Fibroblast of the conjunctiva (primary cell): ENCODE results near the gene DCBLD2.
"Not testable (repeated sequence)": the region's sequence is repeated elsewhere in the genome, so short reads cannot be mapped to it uniquely, and the experiment has no call there.

Experiments
- DNase-seq: peaks from one replicate; pipeline ENCODE4 v3.0.0-alpha.2; 2010; ENCODE audit warnings: low read depth

DCBLD2 gene

DNA sequence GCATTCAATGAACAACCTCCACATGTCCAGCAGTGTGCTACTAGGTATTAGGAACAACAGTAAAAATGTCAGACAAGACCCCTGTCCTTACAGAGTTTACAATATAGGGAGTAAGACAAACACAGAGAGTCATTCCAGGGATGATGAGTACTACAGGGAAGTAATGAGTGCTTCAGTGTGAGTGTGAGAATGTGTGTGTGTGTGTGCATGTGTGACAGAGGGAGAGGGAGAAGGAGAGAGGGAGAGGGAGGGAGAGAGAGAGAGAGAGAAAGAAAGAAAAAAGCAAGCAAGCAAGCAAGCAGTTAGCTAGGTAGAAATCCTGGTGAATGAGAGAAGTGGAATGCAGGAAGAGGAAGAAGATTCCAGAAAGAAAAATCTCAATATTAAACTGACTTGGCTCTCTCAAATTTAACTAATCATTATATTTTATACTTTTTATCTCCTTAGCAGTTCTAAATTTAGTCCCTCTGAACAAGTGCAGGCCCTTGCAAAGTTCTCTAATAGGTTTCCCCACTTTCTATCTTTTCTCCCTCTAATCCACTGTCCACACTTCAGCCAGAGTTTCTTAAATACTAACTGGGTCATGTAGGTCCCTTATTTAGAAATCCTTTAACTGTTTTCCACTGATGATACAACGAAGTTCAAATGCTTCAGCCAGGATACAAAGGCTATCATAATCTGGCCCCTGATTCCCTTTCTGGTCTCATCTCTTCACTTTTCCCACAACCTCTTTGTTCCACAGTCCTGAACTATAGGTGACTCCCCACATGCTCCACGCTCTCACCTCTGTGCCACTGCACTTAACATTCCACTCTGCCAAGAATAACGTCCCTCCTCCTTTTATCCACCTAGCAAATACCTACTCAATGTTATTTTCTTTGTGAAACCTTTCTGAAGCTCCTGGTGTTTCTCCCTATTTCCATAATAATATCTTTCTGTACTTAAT is 10.3 kb downstream of the DCBLD2 start:
- DNase-seq, result no peak

DNA sequence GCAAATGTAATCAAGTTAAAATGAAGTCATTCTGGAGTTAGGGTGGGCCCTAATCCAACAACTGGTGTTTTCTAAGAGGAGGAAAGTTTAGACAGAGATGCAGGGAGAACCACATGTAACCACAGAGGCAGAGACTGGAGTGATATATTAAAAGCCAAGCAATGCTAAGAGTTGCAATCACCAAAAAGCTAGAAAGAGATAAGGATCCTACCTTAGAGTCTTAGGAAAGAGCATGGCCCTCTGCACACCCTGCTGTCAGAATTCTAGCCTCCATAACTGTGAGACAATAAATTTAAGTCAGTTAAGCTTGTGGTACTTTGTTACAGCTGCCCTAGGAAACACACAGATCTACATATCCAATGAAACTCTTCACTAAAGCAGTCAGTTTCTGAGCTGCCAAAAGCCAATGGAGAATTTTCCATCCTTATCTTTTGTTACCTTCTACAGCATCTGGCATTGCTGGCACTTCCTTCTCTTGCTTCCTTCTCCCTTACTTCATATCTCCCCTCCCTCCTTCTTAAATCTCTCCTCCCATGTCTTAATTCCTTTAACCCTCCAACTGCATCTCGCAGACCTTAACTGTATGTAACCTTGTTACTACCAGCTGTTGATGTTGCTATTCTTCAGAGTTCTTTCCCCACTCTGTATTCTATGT is 11.2 kb downstream of the DCBLD2 start:
- no peak for DNase-seq

DNA sequence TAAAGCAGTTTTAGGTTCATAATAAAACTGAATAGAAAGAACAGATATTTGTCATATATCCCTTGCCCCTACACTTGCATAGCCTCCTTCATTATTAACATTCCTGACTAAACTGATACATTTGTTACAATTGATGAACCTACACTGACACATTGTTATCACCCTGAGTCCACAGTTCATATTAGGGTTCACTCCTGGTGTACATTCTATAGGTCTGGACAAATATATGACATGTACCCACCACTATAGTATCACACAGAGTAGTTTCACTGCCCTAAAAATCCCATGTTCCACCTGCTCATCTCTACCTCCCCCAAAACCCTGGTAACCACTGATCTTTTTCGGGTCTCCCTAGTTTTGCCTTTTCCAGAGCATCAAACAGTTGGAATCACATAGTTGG is 13.8 kb downstream of the DCBLD2 start:
- DNase-seq, result no peak

DNA sequence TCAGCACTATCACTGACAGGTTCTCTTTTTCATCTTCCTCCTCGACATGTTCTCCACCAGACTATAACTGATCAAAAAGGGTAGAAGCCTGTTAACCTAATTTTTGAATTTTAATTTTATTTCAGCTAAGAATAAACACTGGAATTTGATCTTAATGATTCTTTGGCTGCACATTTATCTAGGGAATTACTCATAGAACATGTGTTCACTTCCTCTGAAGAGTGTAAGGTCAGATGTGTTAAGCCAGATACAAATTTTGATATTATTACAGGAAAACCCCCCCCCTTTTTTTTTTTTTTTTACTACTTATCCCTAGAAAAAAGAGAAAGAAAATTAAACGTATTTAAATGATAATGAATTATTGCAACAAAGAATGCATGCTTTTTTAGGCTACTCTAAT is 15.0 kb downstream of the DCBLD2 start:
- DNase-seq, result no peak

DNA sequence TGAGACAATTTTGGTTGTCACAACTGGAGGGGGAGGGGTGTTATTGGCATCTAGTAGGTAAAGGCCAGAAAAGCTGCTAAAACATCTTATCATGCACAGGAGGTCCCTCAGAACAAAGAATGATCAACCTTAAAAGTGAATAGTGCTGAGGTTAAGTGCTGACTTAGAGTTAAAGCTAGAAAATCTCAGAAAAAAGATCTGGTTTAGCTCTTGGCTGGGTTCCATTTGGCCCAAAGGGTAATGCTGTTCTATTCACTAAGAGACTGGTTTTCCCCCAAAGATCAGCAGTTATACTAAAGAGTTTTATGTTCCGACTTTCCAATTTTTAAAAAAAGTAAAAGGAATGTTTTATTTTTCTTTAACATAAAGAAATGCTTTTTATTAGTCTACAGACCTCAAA is 15.6 kb downstream of the DCBLD2 start:
- no peak for DNase-seq

DNA sequence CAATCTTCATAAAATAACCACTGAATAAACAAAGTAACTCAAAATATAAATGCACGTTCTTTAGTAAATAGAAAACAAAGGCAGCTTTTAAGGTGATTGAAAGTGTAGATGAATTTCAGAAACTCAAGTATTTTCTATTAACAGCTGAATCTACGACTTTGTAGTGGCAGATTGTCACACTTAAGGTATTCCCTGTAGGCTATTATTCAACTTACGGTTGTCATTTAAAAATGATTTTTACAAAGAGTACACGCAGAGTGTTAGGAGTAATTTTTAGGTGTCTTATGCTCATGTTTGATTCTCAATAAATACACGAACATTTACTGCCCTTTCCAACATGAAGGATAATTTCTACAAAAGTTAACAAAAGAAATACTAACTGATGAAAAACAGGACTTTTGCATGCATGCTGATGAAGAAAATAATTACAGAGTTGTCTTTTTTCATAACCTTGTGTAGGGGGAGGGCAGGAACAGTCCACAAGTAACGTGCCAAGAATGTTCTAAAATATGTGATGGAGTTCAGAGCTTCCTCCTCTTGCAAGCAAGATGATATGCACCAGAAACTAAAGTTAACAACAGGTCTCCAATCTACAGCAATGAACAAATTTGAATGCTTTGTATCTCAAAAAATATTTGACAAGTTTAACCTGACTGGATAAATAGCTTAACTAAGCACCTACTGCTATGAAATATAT is 16.7 kb downstream of the DCBLD2 start:
- peak; percentile 32 for DNase-seq

DNA sequence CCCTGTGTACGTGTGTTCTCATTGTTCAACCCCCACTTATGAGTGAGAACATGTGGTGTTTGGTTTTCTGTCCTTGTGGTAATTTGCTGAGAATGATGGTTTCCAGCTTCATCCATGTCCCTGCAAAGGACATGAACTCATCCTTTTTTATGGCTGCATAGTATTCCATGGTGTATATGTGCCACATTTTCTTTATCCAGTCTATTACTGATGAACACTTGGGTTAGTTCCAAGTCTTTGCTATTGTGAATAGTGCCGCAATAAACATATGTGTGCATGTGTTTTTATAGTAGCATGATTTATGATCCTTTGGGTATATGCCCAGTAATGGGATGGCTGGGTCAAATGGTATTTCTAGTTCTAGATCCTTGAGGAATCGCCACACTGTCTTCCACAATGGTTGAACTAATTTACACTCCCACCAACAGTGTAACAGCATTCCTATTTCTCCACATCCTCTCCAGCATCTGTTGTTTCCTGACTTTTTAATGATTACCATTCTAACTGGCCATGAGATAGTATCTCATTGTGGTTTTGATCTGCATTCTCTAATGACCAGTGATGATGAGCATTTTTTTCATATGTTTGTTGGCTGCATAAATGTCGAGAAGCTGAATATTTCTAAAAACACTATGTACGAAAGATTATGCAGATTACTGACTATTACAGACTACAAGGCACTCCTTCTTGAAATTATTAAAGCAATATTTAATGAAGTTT is 18.7 kb downstream of the DCBLD2 start:
- DNase-seq, result not testable (repeated sequence)

DNA sequence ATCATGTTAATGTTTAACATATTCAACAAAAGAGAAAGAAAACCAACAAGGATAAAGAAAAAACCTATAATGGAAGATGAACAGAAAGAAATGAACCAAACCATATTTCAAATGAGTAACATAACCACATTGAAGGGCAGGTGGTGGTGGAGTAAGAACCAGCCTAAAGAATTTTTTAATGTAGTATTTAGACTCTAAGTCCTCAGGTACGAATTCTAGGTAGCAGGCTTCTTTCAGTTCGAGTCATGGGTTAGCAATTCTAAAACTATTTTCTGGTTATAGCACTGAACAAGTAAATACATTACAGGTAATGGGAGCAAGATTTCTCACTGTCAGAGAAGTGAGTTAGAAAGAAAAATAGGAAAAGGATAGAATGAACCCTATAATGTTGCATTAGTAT is 24.4 kb downstream of the DCBLD2 start:
- DNase-seq, result no peak

DNA sequence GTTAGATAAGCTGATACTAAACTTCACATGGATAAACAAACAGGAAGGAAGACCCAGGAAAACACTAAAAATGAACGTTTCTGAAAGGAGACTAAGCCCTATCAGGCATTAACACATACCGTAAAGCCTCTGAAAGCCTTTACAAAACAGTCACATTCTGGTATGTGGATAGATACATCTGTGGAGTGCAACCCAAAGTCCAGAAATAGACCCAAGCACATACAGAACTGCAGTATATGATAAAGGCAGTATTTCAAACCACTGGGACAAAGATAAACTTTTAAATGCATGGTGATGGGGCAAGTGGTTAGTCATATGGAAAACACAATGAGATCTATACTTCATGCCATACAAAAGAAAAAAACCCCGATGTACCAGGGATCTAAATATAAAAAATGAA is 26.0 kb downstream of the DCBLD2 start:
- DNase-seq, result no peak

DNA sequence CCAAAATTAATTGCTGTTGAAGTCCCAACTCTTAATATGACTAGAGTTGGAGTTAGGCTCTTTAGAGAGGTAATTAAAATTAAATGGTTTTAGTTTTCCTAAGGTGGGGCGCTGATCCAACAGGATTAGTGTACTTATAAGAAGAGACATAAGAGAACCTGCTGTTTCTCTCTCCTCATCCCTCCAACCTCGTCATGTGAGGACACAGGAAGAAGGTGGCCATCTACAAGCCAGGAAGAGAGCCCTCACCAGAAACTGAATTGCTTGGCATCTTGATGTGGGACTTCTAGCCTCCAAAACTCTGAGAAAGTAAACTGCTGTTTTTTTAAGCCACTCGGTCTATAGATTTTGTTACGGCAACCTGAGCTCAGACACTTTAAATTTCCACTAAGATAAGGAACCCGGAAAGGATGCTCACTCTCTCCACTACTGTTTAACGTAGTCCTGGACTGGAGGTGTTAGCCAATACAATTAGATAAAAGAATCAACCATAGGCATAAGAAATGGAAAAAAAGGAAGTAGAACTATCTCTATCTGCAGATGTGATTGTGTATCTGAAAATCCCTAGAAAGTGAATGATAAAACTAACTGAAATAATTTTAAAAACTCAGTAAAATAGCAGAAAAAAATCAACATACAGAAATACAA is 26.8 kb downstream of the DCBLD2 start:
- no peak for DNase-seq

DNA sequence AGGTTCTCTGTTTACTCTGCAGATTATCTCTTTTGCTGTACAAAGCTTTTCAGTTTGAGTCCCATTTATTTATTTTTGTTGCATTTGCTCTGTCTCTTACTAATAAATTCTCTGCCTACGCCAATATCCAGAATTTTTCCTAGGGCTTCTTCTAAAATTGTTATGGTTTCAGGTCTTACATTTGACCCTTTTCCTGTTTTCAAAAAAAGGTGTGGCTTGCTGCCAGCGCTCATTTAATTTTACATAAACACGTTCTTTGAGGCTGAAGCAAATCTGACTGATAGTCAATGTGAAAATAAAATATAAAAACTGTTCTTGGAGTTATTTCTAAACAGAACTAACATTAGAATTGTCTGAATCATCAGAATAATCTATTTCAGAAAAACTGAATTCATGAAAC is 32.1 kb downstream of the DCBLD2 start:
- DNase-seq, result no peak

DNA sequence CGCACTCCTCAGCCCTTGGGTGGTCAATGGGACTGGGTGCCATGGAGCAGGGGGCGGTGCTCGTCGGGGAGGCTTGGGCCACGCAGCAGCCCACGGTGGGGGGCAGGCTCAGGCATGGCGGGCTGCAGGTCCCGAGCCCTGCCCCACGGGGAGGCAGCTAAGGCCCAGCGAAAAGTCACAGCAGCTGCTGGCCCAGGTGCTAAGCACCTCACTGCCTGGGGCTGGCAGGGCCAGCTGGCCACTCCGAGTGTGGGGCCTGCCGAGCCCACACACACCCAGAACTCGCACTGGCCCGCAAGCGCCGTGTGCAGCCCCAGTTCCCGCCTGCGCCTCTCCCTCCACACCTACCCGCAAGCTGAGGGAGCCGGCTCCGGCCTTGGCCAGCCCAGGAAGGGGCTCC is 43.5 kb downstream of the DCBLD2 start:
- DNase-seq, result not testable (repeated sequence)

DNA sequence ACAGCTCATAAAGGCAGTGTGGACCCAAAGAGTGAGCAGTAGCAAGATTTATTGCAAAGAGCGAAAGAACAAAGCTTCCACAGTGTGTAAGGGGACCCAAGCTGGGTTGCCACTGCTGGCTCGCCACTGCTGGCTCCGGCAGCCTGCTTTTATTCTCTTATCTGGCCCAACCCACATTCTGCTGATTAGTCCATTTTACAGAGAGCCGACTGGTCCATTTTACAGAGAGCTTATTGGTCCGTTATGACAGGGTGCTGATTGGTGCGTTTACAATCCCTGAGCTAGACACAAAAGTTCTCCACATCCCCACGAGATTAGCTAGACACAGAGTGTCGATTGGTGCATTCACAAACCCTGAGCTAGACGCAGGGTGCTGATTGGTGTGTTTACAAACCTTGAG is 44.2 kb downstream of the DCBLD2 start:
- DNase-seq, result not testable (repeated sequence)

DNA sequence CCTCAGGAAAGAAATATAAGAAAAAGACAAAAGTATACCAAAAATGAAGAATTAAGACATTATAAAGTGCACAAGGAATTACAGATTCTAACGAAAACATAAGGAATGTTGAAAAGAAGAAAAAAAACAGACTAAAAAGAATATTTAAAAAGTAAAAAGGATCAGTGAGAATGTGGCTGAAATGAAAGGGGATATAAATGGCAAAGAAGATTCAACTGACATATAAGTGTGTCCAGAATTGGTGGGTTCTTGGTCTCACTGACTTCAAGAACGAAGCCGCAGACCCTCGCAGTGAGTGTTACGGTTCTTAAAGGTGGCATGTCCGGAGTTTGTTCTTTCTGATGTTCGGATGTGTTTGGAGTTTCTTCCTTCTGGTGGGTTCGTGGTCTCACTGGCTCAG is 44.8 kb downstream of the DCBLD2 start:
- no peak for DNase-seq

DNA sequence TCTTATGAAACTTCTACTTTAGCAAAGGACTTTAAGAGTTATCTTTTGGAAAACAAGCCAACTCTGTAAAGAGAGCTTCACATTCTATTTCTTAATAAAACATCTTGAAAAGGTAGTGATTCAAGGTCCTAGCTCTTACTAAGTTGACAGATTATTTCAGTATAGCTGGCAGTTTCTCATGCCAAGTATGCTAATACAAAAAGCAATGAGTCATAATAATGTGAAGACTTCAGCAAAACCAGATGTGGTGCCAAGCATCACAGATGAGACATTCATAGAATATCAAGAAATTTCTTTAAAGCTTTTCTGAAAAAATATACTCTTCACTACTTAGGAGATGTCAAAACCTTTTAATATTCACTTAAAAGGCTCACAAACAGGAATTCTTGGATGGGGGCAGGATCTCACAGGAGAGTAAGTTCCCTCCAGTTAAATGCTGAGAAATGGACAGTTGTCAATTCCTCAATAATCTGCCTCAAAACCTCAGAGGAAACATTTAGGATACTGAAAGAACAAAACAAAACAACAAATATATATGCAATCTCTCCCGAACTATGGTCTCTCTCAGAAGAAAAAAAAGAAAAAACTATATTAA is 45.6 kb downstream of the DCBLD2 start:
- DNase-seq, result peak; percentile 89

DNA sequence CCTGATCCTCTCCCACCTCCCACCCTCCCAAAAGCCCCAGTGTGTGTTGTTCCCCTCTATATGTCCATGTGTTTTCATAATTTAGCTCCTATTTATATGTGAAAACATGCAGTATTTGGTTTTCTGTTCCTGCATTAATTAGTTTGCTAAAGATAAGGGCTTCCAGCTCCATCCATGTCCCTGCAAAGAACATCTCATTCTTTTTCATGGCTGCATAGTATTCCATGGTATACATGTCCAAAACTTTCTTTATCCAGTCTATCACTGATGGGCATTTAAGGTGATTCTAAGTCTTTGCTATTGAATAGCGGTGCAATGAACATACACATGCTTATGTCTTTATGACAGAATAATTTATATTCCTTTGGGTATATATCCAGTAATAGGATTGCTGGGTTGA is 53.4 kb downstream of the DCBLD2 start:
- DNase-seq, result no peak

DNA sequence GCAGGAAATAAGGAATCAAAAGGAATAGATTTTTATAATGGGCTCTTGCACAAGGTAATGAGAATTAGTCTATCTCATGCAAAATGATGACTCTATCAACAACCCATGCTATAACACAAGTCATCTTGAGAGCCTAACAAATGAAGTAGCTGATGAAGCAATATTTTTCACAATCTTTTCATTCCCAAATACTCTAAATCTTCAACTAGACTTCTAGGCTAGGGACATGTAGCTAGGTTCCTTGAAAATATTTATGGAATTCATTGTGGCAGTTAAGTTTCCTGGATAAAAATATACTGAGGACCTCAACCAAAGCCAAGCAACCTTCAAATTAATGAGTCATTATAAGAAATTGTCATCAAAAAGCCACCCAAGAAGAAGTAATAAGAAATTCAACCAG is 55.4 kb downstream of the DCBLD2 start:
- DNase-seq, result no peak

DNA sequence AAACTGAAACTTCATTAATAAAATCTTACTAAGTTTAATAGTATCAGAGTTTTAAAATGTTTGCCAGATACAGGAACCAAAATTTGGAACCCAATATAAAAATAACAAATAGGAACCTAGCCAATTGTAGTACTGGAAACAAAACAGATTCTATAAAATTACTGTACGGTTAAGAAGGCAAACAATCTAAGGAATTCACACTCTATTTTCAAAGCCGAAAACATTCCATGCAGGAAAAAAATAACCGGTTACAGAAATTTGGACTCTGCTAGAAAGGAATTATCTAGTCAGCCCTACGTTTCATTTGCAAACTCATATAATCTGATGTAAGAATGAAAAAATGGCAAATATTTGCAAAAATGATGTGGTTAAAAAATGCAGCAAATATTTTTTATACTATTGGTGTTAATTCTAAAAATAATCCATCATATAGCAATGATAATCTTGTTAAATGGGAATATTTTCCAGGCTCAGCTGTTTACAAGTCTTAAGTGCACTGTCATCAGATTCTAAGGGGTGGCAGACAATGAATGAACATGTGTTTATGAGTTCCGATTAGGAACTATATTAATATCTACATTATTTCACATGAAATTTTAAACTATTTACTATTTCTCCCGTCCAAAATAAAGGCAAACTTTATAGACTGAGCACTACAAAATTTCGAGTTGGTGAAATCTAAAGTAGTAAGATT is 58.1 kb downstream of the DCBLD2 start:
- no peak for DNase-seq

DNA sequence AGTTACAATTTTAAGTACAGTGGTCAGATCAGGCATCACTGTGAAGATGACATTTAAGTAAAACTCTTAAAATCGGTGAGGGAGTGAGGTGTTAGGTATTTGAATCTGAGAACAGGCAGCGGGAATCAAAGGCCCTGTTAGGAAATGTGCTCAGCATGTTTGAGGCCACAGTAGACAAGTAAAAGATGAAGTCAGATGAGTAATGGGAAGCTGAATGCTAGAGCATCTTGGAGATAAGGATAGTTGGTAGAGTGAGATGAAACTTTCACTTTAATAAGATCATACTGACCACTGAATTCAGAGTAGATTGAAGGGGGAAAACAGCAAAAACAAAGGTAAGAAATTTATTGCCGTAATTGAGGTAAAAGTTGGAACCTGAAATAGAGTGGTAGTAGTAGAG is 61.6 kb downstream of the DCBLD2 start:
- DNase-seq, result no peak

DNA sequence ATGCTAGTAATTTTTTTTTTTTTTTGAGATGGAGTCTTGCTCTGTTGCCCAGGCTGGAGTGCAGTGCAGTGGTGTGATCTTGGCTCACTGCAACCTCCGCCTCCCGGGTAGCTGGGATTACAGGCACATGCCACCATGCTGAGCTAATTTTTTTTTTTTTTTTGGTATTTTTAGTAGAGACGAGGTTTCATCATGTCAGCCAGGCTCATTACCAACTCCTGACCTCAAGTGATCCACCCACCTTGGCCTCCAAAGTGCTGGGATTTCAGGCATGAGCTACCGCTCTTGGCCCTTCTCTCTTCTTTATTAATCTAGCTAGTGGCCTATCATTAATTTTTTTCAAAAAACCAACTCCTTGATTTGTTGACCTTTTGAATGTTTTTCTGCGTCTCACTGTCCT is 70.4 kb downstream of the DCBLD2 start:
- not testable (repeated sequence) for DNase-seq
